GM12873 (cell line): ENCODE data around the gene NFKBIE.

Experiments
- TF ChIP-seq, protein P1 (sequence below): IDR thresholded peaks from 2 replicates; pipeline ENCODE4 v1.5.1; 2012; ENCODE audit warnings: low read depth, mild to moderate bottlenecking, moderate library complexity, low read length, control low read depth; ENCODE audit not compliant: insufficient read depth; ENCODE audit errors: missing control alignments

NFKBIE gene

DNA sequence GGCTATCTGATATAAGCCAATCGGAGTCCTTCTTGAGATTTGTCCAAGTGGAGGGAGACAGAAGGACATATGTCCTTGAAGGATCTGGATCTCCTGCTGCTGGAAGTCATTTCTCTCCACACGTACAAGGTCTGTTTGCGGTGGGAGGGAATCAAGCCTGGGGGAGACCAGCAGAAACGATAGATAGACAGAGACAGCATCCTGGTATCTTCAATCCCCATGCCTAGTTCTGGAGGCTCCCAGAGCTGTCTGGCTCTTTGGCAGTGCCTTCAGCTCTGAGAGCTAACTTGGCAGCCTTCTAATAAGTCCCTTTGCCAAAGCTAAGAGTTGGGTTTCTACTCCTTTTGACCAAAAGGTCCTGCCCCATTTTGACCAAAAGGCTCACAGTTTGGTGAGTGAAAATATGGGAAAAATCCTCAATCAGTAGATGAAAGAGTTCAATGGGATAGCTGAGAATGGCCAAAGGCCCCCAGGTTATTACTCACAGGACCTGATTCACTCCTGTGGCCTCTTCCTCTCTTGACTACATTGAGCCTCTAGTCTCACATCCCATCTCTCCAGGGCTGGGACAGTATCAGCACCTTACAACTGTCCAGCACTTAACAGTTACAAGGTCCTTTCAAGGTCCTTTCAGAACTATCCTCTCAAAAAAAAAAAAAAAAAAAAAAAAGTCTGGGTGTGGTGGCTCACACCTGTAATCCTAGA lies 27.5 kb upstream of the NFKBIE start:
- TF ChIP-seq, protein P1, sequence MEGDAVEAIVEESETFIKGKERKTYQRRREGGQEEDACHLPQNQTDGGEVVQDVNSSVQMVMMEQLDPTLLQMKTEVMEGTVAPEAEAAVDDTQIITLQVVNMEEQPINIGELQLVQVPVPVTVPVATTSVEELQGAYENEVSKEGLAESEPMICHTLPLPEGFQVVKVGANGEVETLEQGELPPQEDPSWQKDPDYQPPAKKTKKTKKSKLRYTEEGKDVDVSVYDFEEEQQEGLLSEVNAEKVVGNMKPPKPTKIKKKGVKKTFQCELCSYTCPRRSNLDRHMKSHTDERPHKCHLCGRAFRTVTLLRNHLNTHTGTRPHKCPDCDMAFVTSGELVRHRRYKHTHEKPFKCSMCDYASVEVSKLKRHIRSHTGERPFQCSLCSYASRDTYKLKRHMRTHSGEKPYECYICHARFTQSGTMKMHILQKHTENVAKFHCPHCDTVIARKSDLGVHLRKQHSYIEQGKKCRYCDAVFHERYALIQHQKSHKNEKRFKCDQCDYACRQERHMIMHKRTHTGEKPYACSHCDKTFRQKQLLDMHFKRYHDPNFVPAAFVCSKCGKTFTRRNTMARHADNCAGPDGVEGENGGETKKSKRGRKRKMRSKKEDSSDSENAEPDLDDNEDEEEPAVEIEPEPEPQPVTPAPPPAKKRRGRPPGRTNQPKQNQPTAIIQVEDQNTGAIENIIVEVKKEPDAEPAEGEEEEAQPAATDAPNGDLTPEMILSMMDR = no peak

DNA sequence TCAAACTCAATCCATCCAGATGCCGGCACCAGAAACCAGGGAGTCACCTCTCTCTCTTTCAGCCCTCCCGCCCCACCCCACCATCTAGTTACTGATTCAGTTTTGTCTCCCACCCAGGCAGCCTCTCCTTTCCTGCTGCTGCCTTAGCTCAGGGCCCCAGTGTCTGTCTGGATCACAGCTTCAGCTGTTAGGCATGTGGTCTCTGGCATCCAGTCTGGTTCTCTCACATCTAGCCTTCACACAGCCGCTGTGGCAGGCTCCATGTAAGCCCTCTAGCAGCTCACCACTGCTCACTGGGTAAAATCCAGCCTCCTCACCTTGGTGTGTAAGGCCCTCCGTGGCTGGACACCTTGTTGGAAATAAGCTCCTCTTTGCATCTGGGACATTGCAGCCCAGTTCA lies 26.5 kb upstream of the NFKBIE start:
- TF ChIP-seq, protein P1 = no peak

DNA sequence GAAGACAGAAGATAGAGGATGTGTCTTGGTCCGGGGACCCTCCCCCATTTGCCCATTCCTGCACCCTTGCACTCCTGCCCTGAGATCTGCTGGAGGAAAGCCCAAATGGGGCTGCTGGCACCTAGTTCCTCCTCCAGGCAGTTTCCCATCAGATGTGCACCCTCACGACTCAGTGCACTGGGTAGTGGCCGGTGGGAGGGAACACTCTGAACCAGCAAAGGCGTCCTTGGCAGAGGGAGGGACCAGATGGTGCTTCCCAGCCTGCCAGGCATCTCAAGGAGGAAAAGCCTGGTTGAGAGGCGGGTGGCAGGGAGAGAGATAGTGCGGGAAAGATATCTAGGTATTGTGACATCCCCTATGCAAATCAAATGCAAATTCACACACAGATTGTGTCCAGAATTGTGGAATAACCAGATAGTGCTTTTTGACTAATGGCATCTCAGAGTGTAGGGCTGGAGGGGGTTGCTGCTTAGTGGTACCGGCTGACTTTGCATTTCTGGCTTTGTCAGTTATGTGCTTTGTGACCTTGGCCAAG lies 24.4 kb upstream of the NFKBIE start:
- TF ChIP-seq, protein P1 = no peak

DNA sequence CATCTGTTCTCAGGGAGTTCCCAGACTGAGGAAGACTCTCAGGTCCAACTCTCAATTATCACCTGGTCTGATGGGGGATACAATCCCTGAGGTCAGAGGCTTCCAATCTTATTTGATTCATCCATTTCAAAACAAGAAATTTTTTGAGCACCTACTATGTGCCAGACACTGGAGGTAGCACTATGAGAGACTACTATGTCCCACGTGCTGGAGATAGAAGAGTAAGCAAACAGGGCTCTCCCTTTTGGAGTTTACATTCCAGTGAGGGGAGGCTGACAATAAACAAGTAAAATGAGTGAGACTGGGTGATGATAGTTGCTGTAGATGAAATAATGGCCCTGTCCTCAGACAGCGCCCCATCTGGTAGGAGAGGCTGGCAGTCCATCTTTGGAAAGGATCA lies 21.4 kb upstream of the NFKBIE start:
- TF ChIP-seq, protein P1 = peak; percentile 12

DNA sequence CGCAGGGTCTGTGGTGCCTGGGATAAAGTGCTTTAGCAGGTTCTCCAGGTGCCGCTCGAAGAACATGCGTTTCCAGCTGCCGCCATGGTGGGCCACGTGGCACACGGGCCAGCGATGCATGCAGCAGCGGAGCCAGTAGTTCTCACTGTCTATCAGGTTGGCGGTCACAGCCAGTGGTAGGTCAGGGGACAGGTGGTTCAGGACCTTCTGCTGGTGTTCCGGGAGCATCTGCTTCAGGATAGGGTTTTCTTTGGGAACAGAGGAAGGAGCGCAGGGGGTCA lies 20.9 kb upstream of the NFKBIE start:
- TF ChIP-seq, protein P1 = no peak

DNA sequence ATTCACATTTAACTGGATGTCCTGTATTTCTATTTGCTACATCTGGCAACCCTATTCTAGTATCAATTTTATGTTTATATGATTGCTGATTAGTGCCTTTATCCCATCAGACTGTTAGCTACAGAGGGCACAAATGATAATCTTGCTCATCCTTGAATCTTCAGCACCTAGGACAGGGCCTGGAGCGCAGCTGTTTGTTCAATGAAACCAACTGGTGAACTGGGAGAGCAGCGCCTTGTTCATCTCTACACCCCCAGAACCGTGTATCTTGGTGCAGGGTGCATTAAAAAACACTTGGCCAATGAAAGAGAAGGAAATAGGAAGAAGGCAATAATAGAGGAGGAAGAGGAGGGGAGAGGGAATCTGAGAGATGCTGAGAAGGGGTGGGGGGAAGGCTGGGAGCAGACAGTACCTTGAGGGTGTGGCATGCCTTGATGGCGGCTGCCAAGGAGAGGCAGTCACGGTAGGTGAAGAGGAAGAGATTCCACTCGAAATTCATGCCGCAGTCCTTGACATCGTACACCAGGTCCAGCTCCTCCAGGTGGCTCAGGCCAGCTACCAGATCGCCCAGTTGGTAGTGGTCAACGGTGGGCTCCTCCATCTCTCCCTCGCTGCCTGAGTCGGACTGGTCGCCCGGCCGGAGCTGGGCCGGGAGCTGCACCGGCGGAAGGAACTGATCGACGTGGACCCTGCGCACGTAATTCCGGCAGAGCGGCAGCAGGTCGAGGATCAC lies 20.4 kb upstream of the NFKBIE start:
- TF ChIP-seq, protein P1 = no peak

DNA sequence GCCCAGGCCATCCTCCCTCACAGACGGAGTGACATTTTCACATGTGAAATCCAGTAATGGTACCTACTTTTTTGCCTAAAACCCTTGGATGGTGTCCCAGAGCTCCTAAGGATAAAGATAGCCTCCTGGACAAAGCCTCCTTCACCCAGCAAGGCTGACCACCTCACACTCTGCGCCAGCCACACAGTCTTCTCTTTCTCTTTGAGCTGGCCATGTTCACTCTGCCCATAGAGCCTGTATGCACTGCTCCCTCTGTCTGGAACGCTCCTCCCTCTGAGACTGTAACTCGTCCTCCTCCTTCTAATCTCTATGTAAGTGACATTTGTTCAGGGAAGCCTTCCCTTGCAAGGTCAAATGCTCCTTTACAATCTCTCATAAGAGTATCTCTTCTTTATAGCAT lies 19.5 kb upstream of the NFKBIE start:
- TF ChIP-seq, protein P1 = no peak
